Measurements from ENCODE around the gene NXN. TPM values are rescaled to one million over a fixed set of nuclear protein-coding genes. Genes with fewer than 3 reads are reported as not detected.

NXN gene
- total RNA-seq, 4 donors from 2014 or later, result 10.6 to 222 (median 13.8) TPM

DNA sequence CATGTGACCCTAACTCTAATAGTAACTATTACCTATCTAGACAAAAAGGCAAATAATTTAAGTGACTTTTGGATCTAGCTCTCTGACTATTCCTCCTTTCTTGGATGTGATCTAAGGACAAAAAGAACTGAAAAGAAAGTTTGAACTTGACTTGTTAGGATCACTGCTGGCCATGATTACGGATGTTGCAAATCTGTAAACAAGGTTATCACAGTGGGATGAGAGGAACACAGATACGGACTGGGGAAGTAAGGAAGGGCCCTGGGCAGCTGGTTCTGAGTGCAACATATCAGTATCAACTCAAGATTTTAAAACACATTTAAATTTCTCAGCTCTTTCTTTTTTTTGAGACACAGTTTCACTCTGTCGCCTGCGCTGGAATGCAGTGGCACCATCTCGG is 118.8 kb downstream of the NXN start:
- Histone ChIP-seq H3K27ac (peak overlapping the region; percentile 46 to 70 (median 62)), H3K4me3 (no peak overlapping the region), H3K27me3 (no peaks in the 10 kb centered on the region), H3K9me3 (no peaks in the 10 kb centered on the region), H3K36me3 (no peaks in the 10 kb centered on the region), H3K4me1 (peaks cover 4 to 28% (median 7%) of the 10 kb centered on the region in 4 donors)
- intact Hi-C loops (cut with DNase I; ENCODE audit: low total_unique reads), result no loop called here
- no peak for DNase-seq
- in situ Hi-C loops (cut with MboI; ENCODE audit: low pct_ligation_motif_present in 1 of 4, low pct_unique_long_range_greater_than_20kb in 1 of 4, low sequenced_read_pairs in 3 of 4), result no loop called here
- 73 to 86% methylated on average over 5 of the region's 5 CpGs for WGBS, 2 donors (ENCODE audit: low coverage in 1 of 2)
- TF ChIP-seq POLR2AphosphoS5 (IDR thresholded peaks at IDR 0.05), result no peak
- no peak for TF ChIP-seq POLR2A (IDR thresholded peaks at IDR 0.05)
- TF ChIP-seq EP300 (IDR thresholded peaks at IDR 0.05; ENCODE audit: low read depth), result no peak
- TF ChIP-seq, protein P1, sequence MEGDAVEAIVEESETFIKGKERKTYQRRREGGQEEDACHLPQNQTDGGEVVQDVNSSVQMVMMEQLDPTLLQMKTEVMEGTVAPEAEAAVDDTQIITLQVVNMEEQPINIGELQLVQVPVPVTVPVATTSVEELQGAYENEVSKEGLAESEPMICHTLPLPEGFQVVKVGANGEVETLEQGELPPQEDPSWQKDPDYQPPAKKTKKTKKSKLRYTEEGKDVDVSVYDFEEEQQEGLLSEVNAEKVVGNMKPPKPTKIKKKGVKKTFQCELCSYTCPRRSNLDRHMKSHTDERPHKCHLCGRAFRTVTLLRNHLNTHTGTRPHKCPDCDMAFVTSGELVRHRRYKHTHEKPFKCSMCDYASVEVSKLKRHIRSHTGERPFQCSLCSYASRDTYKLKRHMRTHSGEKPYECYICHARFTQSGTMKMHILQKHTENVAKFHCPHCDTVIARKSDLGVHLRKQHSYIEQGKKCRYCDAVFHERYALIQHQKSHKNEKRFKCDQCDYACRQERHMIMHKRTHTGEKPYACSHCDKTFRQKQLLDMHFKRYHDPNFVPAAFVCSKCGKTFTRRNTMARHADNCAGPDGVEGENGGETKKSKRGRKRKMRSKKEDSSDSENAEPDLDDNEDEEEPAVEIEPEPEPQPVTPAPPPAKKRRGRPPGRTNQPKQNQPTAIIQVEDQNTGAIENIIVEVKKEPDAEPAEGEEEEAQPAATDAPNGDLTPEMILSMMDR (IDR thresholded peaks at IDR 0.05), result no peak

DNA sequence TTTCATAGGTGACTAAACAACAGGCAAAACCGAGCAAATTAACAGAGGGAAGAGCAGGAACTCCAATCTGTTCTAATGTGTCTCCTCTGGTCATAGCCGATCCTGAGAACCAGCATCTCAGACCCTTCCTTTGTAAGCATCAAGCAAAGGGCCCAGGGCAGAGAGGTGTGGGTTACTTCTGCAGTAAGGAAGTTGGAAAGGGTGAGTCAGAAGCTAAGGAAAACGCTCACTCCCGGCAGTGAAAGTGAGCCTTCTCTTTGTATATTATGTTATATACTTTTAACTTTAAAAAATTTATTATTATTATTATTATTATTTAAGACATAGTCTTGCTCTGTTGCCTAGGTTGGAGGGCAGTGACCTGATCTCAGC is 119.8 kb downstream of the NXN start:
- TF ChIP-seq, protein P1 (IDR thresholded peaks at IDR 0.05), result no peak
- TF ChIP-seq POLR2AphosphoS5 (IDR thresholded peaks at IDR 0.05) (no peak), POLR2A (IDR thresholded peaks at IDR 0.05) (no peak), EP300 (IDR thresholded peaks at IDR 0.05; ENCODE audit: low read depth) (no peak)
- Histone ChIP-seq H3K4me1 (peaks cover 4 to 28% (median 7%) of the 10 kb centered on the region in 4 donors), H3K36me3 (no peaks in the 10 kb centered on the region), H3K27me3 (no peaks in the 10 kb centered on the region), H3K4me3 (no peak overlapping the region), H3K9me3 (no peaks in the 10 kb centered on the region), H3K27ac (peak overlapping the region; percentile 73 to 83 (median 76))
- DNase-seq, result no peak
- intact Hi-C loops (cut with DNase I; ENCODE audit: low total_unique reads) (no loop called here), in situ Hi-C loops (cut with MboI; ENCODE audit: low pct_ligation_motif_present in 1 of 4, low pct_unique_long_range_greater_than_20kb in 1 of 4, low sequenced_read_pairs in 3 of 4) (no loop called here)
- 51 to 60% methylated on average over 3 to 4 of the region's 4 CpGs for WGBS, 2 donors (ENCODE audit: low coverage in 1 of 2)

- no peak overlapping the region for H3K4me3 ChIP-seq
- WGBS, 2 donors (ENCODE audit: low coverage in 1 of 2), result 44 to 46% methylated on average over 12 to 20 of the region's 20 CpGs
- no peaks in the 10 kb centered on the region for H3K36me3 ChIP-seq
- intact Hi-C loops (cut with DNase I; ENCODE audit: low total_unique reads) (no loop called here), in situ Hi-C loops (cut with MboI; ENCODE audit: low pct_ligation_motif_present in 1 of 4, low pct_unique_long_range_greater_than_20kb in 1 of 4, low sequenced_read_pairs in 3 of 4) (no loop called here)
- H3K27me3 ChIP-seq, result no peaks in the 10 kb centered on the region
- H3K27ac ChIP-seq, result peak overlapping the region; percentile 73 to 83 (median 76)
- TF ChIP-seq EP300 (IDR thresholded peaks at IDR 0.05; ENCODE audit: low read depth), result no peak
- TF ChIP-seq, protein P1 (IDR thresholded peaks at IDR 0.05), result no peak
- no peak for TF ChIP-seq POLR2A (IDR thresholded peaks at IDR 0.05)
- no peak for TF ChIP-seq POLR2AphosphoS5 (IDR thresholded peaks at IDR 0.05)
- no peak for DNase-seq
- H3K9me3 ChIP-seq, result no peaks in the 10 kb centered on the region
- peaks cover 4 to 28% (median 7%) of the 10 kb centered on the region in 4 donors for H3K4me1 ChIP-seq
Observed at GRCh38 chr17:859061-859823, 120.3 kb downstream of the NXN start.

- DNase-seq, result no peak
- TF ChIP-seq POLR2A (IDR thresholded peaks at IDR 0.05) (no peak), EP300 (IDR thresholded peaks at IDR 0.05; ENCODE audit: low read depth) (no peak), POLR2AphosphoS5 (IDR thresholded peaks at IDR 0.05) (no peak)
- TF ChIP-seq, protein P1 (IDR thresholded peaks at IDR 0.05), result no peak
- WGBS, 2 donors (ENCODE audit: low coverage in 1 of 2), result 72 to 82% methylated on average over 4 to 7 of the region's 7 CpGs
- Histone ChIP-seq H3K27me3 (no peaks in the 10 kb centered on the region), H3K4me1 (peaks cover 4 to 35% (median 9%) of the 10 kb centered on the region in 4 donors), H3K4me3 (no peak overlapping the region), H3K9me3 (no peaks in the 10 kb centered on the region), H3K27ac (peak overlapping the region in 1 of 4 donors; percentile 26), H3K36me3 (no peaks in the 10 kb centered on the region)
- intact Hi-C loops (cut with DNase I; ENCODE audit: low total_unique reads), result no loop called here
- in situ Hi-C loops (cut with MboI; ENCODE audit: low pct_ligation_motif_present in 1 of 4, low pct_unique_long_range_greater_than_20kb in 1 of 4, low sequenced_read_pairs in 3 of 4), result no loop called here
Observed at GRCh38 chr17:856149-856548, 123.4 kb downstream of the NXN start.

All from transverse colon (tissue), 4 donors.